Endodermal cell (in vitro differentiated cells): ENCODE results near the gene SLC34A1. TPM values are rescaled to one million over a fixed set of nuclear protein-coding genes. Genes with fewer than 3 reads are reported as not detected.

Experiments used
- DNase-seq: peaks from one replicate; pipeline ENCODE4 v3.0.0-alpha.2; 2017
- H3K27ac ChIP-seq: 2 replicates; pipeline ENCODE4 v1.5.1; 2013; ENCODE audit warnings: mild to moderate bottlenecking, low read depth, low read length, moderate library complexity
- H3K27me3 ChIP-seq: 2 replicates; pipeline ENCODE4 v1.6.1; 2013; ENCODE audit warnings: mild to moderate bottlenecking, low read length, moderate library complexity; ENCODE audit not compliant: insufficient read depth, control insufficient read depth, poor library complexity, severe bottlenecking
- H3K36me3 ChIP-seq: 2 replicates; pipeline ENCODE4 v1.7.0; 2013; ENCODE audit warnings: mild to moderate bottlenecking, low read length, moderate library complexity; ENCODE audit not compliant: control insufficient read depth, insufficient read depth
- H3K4me1 ChIP-seq: one replicate; pipeline ENCODE4 v1.7.0; 2013; ENCODE audit warnings: low read length; ENCODE audit not compliant: control insufficient read depth, insufficient read depth
- H3K4me3 ChIP-seq: 2 replicates; pipeline ENCODE4 v1.5.1; 2013; ENCODE audit warnings: mild to moderate bottlenecking, low read length, moderate library complexity
- H3K9ac ChIP-seq: 2 replicates; pipeline ENCODE4 v1.6.1; 2013; ENCODE audit warnings: mild to moderate bottlenecking, low read length, moderate library complexity; ENCODE audit not compliant: poor library complexity, severe bottlenecking; ENCODE audit errors: extremely low read depth
- H3K9me3 ChIP-seq: 2 replicates; pipeline ENCODE4 v1.6.1; 2013; ENCODE audit warnings: mild to moderate bottlenecking, low read length, moderate library complexity; ENCODE audit not compliant: control insufficient read depth
- H3K27ac Mint-ChIP-seq: 2 replicates; pipeline ENCODE4 v1.8.0; 2020; ENCODE audit warnings: mixed read lengths
- H3K27me3 Mint-ChIP-seq: 2 replicates; pipeline ENCODE4 v1.8.0; 2021; ENCODE audit warnings: mild to moderate bottlenecking, mixed read lengths; ENCODE audit not compliant: insufficient read depth
- H3K36me3 Mint-ChIP-seq: 2 replicates; pipeline ENCODE4 v1.8.0; 2020; ENCODE audit warnings: low read depth, mixed read lengths
- H3K4me1 Mint-ChIP-seq: 2 replicates; pipeline ENCODE4 v1.8.0; 2020; ENCODE audit warnings: mixed read lengths
- H3K4me3 Mint-ChIP-seq: 2 replicates; pipeline ENCODE4 v1.8.0; 2020; ENCODE audit warnings: mild to moderate bottlenecking, moderate library complexity, mixed read lengths
- H3K9me3 Mint-ChIP-seq: 2 replicates; pipeline ENCODE4 v1.8.0; 2020; ENCODE audit warnings: mild to moderate bottlenecking, mixed read lengths
- WGBS, 2 experiments: methylation state at CpG; one replicate each; pipeline versions ENCODE4 v1.1.5 to v1.1.7; 2013; ENCODE audit warnings: missing lambda C conversion rate in 2 of 2, mixed read lengths in 1 of 2; ENCODE audit not compliant: insufficient coverage in 1 of 2, insufficient read length in 1 of 2; 5-methylcytosine and 5-hydroxymethylcytosine counted together
- total RNA-seq, 2 donors: library from RNA; stranded (reverse); fragmentation: NEBNext Ultra II Directional in 1 of 2; extraction: Animal tissue kit (Norgen Biotek cat#: 25700) in 1 of 2; gene quantifications; 2 replicates in 1 of 2; 3 replicates in 1 of 2; pipeline ENCODE4 v1.2.1, GENCODE V29; 2021
- TF ChIP-seq, protein P1 (sequence below): fragments of 200-600 bp; sonication (generic); conservative IDR thresholded peaks from 2 replicates; pipeline ENCODE4 v1.5.0; 2021; ENCODE audit warnings: antibody characterized with exemption, mild to moderate bottlenecking

Gene SLC34A1
- total RNA-seq, 2 donors from 2014 or later, result not detected

DNA sequence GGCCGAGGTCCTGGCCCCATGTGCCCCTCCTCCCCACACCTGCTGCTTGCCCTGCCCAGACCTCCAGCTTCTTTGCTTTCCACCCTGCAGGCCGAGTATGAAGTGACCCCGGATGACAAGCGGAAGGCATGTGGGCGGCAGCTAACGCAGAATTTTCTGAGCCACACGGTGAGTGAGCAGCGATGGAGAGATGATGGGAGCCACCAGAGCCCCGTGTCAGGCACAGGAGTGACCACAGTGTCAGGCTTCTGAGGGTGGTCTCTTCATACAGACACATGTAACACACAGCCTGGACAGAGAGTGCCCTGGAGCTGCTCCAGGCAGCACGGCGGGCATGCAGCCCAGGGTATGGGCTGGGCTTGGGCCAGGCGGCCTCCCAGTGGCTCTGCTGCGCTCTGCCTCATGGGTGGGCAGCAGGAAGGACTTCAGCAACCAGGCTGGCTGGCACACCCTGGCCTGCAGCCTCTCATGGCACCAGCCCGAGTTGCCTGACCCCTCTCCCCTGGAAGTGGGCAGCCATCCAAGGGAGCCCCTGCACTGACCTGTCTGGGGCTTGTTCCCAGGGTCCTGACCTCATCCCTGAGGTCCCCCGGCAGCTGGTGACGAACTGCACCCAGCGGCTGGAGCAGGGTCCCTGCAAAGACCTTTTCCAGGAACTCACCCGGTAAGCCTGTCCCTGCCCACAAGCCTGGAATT lies 48.1 kb downstream of the SLC34A1 start:
- peaks cover 29% of the 10 kb centered on the region for H3K36me3 Mint-ChIP-seq
- TF ChIP-seq, protein P1, sequence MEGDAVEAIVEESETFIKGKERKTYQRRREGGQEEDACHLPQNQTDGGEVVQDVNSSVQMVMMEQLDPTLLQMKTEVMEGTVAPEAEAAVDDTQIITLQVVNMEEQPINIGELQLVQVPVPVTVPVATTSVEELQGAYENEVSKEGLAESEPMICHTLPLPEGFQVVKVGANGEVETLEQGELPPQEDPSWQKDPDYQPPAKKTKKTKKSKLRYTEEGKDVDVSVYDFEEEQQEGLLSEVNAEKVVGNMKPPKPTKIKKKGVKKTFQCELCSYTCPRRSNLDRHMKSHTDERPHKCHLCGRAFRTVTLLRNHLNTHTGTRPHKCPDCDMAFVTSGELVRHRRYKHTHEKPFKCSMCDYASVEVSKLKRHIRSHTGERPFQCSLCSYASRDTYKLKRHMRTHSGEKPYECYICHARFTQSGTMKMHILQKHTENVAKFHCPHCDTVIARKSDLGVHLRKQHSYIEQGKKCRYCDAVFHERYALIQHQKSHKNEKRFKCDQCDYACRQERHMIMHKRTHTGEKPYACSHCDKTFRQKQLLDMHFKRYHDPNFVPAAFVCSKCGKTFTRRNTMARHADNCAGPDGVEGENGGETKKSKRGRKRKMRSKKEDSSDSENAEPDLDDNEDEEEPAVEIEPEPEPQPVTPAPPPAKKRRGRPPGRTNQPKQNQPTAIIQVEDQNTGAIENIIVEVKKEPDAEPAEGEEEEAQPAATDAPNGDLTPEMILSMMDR, result no peak
- H3K9me3 Mint-ChIP-seq, result no peaks in the 10 kb centered on the region

DNA sequence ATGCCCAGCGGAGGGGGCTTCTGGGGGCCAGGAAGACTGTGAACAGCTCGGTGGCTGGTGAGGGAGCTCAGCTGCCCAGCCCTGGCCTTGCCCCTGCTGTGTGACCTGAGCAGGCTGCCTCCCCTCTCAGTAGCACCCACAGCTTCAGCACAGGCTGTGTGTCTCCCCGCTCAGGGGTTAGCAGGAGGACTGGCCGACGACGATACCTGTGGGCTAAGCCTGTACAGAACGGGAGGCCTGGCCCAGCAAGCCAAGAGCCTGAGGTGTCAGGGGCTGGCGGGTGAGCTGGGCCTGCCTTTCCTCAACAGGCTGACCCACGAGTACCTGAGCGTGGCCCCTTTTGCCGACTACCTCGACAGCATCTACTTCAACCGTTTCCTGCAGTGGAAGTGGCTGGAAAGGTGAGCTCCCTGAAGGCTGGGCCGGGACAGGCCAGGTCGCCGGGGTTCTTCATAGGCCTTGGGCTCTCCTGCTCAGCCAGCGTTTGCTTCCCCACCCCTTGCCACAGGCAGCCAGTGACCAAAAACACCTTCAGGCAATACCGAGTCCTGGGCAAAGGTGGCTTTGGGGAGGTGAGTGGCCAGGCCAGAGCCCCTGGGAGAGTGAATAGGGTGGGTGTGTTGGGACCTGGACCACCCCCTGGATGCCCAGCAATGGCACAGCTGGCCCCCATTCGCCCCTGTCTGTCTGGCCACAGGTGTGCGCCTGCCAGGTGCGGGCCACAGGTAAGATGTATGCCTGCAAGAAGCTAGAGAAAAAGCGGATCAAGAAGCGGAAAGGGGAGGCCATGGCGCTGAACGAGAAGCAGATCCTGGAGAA lies 48.8 kb downstream of the SLC34A1 start:
- DNase-seq, result no peak
- no peaks in the 10 kb centered on the region for H3K9me3 ChIP-seq
- H3K4me3 ChIP-seq, result no peak overlapping the region
- no peaks in the 10 kb centered on the region for H3K4me1 Mint-ChIP-seq
- H3K9ac ChIP-seq, result no peak overlapping the region
- no peak overlapping the region for H3K27ac Mint-ChIP-seq
- no peaks in the 10 kb centered on the region for H3K9me3 Mint-ChIP-seq
- H3K36me3 Mint-ChIP-seq, result peaks cover 37% of the 10 kb centered on the region
- TF ChIP-seq, protein P1, result no peak
- H3K4me1 ChIP-seq, result no peaks in the 10 kb centered on the region
- peaks cover 31% of the 10 kb centered on the region for H3K36me3 ChIP-seq
- 89 to 96% methylated on average over 14 to 25 of the region's 25 CpGs for WGBS, 2 experiments
- no peaks in the 10 kb centered on the region for H3K27me3 Mint-ChIP-seq
- H3K4me3 Mint-ChIP-seq, result no peak overlapping the region
- H3K27ac ChIP-seq, result no peak overlapping the region
- H3K27me3 ChIP-seq, result no peaks in the 10 kb centered on the region

More for the DNA sequence above, 48.1 kb downstream of the SLC34A1 start:
- no peak overlapping the region for H3K27ac ChIP-seq
- peaks cover 27% of the 10 kb centered on the region for H3K36me3 ChIP-seq
- Mint-ChIP-seq H3K27me3 (no peaks in the 10 kb centered on the region), H3K27ac (no peak overlapping the region), H3K4me1 (peaks cover 5% of the 10 kb centered on the region), H3K4me3 (no peak overlapping the region)
- no peaks in the 10 kb centered on the region for H3K27me3 ChIP-seq
- no peaks in the 10 kb centered on the region for H3K4me1 ChIP-seq
- H3K9me3 ChIP-seq, result no peaks in the 10 kb centered on the region
- no peak for DNase-seq
- 94 to 95% methylated on average over 15 to 18 of the region's 18 CpGs for WGBS, 2 experiments
- no peak overlapping the region for H3K4me3 ChIP-seq
- H3K9ac ChIP-seq, result no peak overlapping the region

DNA sequence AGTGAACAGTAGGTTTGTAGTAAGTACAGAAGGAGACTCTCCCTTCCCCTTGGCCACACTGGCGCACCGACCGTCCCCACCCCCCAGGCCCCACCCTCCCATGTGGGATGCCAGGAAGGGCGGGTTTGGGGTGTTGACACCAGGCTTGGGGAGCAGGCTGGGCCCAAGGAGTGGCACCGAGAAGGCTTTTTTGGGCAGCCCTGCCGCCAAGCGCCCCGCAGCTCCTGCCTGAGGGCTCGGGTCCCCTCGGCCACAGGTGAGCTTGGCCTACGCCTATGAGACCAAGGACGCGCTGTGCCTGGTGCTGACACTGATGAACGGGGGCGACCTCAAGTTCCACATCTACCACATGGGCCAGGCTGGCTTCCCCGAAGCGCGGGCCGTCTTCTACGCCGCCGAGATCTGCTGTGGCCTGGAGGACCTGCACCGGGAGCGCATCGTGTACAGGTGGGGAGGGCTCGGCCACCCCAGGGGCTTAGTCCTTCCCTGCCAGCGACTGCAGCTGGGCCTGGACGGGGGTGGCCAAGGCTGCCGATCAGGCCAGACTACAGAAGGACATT lies 49.5 kb downstream of the SLC34A1 start:
- Mint-ChIP-seq H3K27ac (no peak overlapping the region), H3K4me1 (no peaks in the 10 kb centered on the region), H3K4me3 (no peak overlapping the region), H3K9me3 (no peaks in the 10 kb centered on the region), H3K27me3 (no peaks in the 10 kb centered on the region), H3K36me3 (peaks cover 44% of the 10 kb centered on the region)
- Histone ChIP-seq H3K4me3 (no peak overlapping the region), H3K9ac (no peak overlapping the region), H3K27me3 (no peaks in the 10 kb centered on the region), H3K9me3 (no peaks in the 10 kb centered on the region), H3K4me1 (no peaks in the 10 kb centered on the region), H3K27ac (no peak overlapping the region), H3K36me3 (peaks cover 37% of the 10 kb centered on the region)
- no peak for DNase-seq
- TF ChIP-seq, protein P1, result no peak
- WGBS, 2 experiments, result 93 to 97% methylated on average over 21 to 29 of the region's 29 CpGs
